ENCODE results near the gene SLC9A8.

DNA sequence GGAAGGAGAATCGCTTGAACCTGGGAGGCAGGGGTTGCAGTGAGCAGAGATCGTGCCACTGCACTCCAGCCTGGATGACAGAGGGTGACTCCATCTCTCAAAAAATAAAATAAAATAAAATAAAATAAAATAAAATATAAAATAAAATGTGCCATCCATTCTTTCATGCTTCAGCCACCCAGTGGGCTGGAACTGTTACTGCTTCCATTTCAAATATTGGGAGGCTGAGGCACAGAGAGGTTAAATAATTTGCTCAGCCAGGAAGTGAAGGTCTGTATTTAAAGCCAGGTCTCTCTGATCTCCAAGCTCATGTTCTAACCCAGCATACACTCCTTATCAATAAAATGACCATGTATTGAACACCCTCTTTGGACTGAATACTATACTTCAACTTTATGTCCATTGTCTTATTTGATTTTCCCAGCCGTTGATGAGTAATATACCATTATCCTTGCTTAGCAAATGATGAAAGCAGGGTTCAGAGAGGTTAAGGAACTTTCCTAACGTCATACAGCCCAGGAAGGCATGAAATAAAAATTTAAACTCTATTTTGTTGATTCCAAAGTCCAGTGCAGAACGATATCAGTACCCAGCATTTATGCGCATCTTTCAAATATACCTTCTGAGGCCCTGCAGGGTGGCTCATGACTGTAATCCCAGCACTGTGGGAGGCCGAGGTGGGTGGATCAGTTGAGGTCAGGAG lies 25.8 kb upstream of the SLC9A8 start:
- TF ChIP-seq, protein P1, sequence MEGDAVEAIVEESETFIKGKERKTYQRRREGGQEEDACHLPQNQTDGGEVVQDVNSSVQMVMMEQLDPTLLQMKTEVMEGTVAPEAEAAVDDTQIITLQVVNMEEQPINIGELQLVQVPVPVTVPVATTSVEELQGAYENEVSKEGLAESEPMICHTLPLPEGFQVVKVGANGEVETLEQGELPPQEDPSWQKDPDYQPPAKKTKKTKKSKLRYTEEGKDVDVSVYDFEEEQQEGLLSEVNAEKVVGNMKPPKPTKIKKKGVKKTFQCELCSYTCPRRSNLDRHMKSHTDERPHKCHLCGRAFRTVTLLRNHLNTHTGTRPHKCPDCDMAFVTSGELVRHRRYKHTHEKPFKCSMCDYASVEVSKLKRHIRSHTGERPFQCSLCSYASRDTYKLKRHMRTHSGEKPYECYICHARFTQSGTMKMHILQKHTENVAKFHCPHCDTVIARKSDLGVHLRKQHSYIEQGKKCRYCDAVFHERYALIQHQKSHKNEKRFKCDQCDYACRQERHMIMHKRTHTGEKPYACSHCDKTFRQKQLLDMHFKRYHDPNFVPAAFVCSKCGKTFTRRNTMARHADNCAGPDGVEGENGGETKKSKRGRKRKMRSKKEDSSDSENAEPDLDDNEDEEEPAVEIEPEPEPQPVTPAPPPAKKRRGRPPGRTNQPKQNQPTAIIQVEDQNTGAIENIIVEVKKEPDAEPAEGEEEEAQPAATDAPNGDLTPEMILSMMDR (IDR thresholded peaks at IDR 0.05): no peak
- no peak for TF ChIP-seq TEAD1 (CRISPR knock-in tag; IDR thresholded peaks at IDR 0.05)
